NT2/D1 (cell line): ENCODE data around the gene TACC2.
"Not testable (repeated sequence)": the region's sequence is repeated elsewhere in the genome, so short reads cannot be mapped to it uniquely, and the experiment has no call there.

Source experiments
- SUZ12 ChIP-seq: IDR thresholded peaks from 2 replicates; pipeline ENCODE4 v1.6.1; 2011; ENCODE audit not compliant: insufficient read length, insufficient read depth; ENCODE audit errors: extremely low read depth
- YY1 ChIP-seq: IDR thresholded peaks from 2 replicates; pipeline ENCODE4 v1.6.1; 2011; ENCODE audit not compliant: insufficient read length, insufficient read depth
- ZNF274 ChIP-seq: IDR thresholded peaks from 2 replicates; pipeline ENCODE4 v1.6.1; 2011; ENCODE audit warnings: mild to moderate bottlenecking, low read depth, low read length

DNA sequence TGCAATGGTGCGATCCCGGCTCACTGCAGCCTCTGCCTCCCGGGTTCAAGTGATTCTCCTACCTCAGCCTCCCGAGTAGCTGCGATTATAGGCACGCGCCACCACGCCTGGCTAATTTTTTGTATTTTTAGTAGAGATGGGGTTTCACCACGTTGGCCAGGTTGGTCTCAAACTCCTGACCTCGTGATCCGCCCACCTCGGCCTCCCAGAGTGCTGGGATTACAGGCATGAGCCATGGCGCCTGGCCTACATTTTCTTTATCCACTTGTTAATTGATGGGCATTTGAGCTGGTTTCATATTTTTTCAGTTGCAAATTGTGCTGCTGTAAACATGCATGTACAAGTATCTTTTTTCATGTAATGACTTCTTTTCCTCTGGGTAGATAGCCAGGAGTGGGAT is 119.8 kb downstream of the TACC2 start:
- TF ChIP-seq YY1, ZNF274, SUZ12: not testable (repeated sequence)
